SH-SY5Y (cell line): Measurements from ENCODE around the gene WDFY3.

Source experiments
- GATA2 ChIP-seq: IDR thresholded peaks from 2 replicates; pipeline ENCODE4 v1.6.1; 2011; ENCODE audit warnings: mild to moderate bottlenecking, low read depth, low read length
- GATA3 ChIP-seq: IDR thresholded peaks from 2 replicates; pipeline ENCODE4 v1.6.1; 2011; ENCODE audit warnings: low read depth, mild to moderate bottlenecking, low read length, moderate library complexity

DNA sequence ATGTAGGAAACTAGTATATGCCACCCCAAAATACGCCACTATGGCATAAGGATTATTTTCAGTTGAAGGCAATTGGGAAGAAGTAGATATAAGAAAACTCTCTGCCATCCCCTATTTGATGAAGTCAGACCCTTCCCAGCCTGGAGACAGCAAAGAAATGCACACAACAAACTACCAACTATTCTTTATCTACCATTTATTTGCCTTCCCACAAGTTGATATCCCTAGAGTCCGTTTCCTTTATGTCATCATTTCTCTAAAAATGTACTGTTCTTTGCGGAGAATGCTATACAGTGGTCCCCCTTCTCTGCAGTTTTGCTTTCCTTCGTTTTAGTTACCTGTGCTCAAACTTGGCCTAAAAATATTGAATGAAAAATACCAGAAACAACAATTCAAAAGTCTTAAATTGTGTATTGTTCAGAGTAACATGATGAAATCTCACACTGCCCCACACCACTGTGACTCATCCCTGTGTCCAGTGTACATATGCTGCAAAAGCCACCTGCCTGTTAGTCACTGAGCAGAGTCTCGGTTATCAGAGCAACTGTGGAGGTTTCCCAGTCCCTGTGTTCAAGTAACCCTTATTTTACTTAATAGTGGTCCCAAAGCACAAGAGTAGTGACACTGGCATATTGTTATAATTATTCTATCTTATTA, 152.3 kb downstream of the WDFY3 start:
- TF ChIP-seq GATA2 (no peak), GATA3 (no peak)
